Left forelimb (tissue), 1 donor: ENCODE results near the gene SF3B6.
"Not testable (repeated sequence)": the region's sequence is repeated elsewhere in the genome, so short reads cannot be mapped to it uniquely, and the experiment has no call there.

Experiments
- DNase-seq: peaks from one replicate; pipeline ENCODE4 v3.0.0-alpha.2; 2018; ENCODE audit warnings: low spot score

The SF3B6 gene

GRCh38 chr2:24093270-24093669, 17.1 kb upstream of the SF3B6 start:
- DNase-seq: not testable (repeated sequence)

DNA sequence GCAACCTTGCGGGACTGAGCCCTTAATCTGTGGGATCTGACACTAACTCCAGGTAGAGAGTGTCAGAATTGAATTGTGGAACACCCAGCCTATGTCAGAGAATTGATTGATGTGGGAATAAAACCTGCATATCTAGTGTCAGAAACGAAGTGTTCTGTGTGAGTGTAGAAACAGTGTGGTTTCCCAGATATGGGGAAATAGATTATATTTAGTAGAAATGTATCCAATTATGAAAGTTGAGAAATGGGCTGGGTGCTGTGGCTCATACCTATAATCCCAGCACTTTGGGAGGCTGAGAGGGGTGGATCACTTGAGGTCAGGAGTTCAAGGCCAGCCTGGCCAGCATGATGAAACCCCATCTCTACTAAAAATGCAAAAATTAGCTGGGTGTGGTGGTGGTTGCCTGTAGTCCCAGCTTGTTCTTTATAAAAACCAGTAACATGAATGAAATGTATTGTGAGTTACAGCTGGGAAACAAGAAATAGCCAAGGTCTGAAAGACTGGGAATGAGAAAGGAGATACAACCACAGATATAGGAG, 12.8 kb upstream of the SF3B6 start:
- DNase-seq: no peak

- DNase-seq: no peak
Measured at GRCh38 chr2:24087032-24087431, 10.9 kb upstream of the SF3B6 start.

- no peak for DNase-seq
Measured at GRCh38 chr2:24086241-24086640, 10.1 kb upstream of the SF3B6 start.

- no peak for DNase-seq
Measured at GRCh38 chr2:24085200-24085489, 9.0 kb upstream of the SF3B6 start.

DNA sequence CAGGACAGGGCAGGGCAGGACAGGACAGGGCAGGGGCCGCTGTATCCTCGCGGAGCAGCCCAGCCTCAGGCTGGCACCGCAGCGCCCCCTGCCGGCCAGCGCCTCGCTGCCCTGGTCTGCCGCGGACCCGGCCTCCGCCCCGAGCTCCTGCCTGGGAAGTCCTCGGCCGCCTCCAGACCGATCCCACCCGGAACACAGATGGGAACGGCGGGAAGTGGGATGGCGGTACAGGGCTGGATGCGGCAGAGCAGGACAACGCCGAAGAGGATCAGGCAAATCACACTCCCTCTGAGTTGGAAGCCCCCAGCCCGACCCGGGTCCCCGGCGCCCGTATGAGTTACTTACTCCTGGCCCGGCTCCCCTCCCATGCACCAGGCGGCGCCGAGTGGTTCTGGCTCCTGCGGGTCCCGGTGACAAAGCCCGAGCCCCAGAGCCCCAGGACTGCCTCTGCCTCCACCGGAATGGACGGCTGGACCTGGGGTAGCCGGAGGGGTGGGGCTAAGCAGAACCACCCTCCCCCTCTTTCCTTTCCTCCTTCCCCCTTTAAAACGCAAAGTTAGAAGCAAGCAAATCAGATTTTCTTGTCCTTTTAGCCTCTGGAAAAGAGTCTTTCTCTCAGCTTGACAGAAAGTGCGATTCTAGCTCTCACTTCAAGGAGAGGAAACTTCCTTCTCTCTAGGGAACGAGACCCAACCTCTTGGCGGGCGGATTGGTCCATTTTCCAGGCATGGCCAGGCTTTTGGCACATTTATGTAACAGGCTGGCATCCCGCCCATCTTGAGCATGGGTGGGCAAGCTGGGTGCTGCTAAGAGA, 8.5 kb upstream of the SF3B6 start, which contains the start of gene TP53I3:
Gene TP53I3 (minus strand): TSS at position 449 of the 814 bp plus-strand sequence. CDS start 508 bp downstream, outside the sequence.
- DNase-seq: peak; percentile 94

DNA sequence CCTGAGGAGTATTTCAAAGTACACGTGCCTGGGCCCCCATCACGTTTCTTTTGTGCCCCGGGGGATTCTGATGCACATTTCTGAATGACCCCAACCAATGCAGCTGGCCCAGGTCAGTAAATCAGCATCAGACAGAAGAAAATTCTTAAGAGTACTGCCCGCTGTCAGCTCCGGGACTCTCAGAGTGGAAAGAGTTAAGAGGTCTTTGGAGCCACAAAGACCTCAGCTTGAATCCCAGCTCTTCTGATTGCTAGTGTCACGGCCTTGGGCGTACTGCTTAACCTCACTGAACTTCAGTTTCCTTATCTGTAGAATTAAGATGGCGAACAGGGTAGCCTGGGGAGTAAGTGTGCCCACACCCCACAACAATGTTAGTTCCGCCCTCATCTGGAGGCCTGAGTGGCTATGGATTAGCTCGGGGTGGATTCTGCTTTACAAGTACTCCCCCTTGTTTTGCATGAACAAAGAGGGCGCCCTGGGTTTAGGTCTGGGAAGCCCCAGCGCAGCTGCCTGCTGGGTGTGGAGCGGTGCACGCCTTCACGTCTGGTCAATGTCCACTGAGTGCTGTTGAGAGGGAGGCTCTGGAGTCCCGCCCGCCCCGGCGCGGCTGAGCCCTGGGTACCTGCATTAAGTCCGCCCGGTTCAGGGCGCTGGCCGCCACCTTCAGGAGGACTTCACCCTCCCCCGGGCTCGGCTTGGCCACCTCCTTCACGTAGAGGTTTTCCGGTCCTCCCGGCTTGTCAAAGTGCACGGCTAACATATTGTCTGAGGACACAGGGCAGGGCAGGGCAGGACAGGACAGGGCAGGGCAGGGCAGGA, 7.7 kb upstream of the SF3B6 start:
- DNase-seq: peak; percentile 85

GRCh38 chr2:24082787-24083566, 6.9 kb upstream of the SF3B6 start:
- DNase-seq: no peak

DNA sequence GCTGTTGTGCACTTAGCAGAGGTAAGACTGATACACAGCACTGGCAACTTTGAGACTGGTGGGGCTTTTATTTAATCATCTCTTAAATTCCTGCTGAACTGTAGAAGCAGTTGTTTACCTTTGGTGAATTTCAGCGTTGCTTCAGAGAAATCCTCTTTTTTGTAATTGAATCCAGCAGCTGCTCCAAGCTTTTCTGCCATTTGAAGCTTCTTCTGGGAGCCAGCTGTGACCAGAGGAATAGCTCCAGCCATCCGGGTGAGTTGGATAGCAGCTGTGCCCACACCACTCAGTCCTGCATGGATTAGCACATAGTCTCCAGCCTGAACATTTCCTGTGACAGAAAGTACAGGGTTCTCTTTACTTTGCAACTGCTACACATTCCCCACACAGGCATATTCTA, 4.6 kb upstream of the SF3B6 start:
- DNase-seq: no peak

- DNase-seq: no peak
Measured at GRCh38 chr2:24077879-24078278, 1.8 kb upstream of the SF3B6 start.

DNA sequence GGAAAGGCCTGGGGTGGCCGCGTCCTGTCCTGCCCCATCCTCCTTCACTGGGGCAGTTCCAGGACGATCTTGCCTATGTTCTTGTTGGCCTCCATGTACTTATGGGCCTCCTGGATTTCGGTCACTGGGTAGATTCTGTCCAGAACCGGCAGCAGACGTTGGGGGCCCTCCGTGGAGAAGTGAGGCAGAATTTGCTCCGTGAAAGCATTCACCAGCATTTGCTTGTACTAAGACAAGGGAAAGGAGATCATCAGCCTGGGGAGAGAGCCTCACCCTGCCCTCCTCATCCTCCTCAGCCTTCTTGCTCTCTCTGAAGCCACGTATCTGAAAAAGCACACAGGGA, 1.4 kb upstream of the SF3B6 start:
- DNase-seq: no peak

DNA sequence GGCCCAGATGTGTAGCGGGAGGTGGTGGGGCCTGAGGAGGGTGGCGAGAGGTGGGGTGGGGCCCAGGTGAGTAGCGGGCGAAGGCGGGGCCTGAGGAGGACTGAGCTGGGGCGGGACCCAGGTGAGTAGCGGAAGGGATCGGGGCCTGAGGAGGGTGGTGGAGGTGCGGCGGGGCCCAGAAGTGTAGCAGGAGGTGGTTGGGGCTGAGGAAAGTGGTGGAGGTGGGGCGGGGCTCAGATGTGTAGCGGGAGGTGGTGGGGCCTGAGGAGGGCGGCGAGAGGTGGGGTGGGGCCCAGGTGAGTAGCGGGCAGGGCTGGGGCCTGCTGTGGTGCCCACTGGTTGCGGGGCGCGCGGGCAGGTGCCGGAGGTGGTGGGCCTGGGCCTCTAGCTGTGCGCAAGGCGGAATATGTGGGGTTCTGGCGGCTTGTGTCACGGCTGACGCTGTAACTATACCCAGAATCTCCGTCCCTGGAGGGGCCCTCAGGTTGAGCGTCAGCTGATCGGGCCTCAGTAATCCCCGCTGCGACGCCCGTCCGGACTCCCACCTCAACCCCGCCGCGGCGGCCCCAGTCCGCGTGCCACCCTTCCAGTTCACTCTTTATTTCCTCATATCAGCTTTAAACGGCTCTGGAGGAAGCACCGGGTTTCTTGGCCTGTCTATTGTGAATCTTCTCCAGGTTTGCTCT, 866 bp upstream of the SF3B6 start:
- DNase-seq: no peak

DNA sequence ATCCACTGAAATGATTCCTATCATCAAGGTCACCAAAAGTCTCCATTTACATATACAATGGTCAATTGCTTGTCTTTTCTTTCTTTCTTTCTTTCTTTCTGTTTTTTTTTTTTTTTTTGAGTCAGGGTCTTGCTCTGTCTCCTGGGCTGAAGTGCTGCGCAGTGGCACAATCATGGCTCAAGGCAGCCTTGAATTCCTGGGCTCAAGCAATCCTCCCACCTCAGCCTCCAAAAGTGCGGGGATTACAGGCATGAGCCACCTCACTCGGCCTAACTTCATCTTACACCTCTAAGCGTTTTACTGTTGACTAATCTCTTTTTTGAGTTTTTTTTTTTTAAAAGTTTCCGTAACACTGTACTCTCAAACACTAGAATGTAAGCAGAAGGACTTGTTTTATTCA, 867 bp downstream of the SF3B6 start:
- no peak for DNase-seq

DNA sequence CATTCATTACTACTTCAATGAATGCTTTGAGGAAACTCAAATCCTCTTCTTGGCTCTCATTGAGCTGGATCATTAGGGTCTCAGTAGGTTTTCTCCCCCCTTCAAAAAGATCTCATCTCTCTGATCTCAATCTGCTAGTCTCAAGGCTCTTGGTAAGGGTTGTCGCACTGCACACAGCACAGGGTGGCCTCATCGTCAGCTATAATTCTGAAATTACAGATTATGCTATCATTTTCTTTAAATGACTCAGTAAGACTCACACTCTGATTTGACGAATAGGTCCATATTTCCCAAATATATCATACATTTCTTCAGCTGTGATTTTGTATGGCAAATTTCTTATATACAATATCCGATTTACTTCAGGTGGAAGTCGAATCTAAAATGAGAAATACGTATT, 2.3 kb downstream of the SF3B6 start:
- no peak for DNase-seq

DNA sequence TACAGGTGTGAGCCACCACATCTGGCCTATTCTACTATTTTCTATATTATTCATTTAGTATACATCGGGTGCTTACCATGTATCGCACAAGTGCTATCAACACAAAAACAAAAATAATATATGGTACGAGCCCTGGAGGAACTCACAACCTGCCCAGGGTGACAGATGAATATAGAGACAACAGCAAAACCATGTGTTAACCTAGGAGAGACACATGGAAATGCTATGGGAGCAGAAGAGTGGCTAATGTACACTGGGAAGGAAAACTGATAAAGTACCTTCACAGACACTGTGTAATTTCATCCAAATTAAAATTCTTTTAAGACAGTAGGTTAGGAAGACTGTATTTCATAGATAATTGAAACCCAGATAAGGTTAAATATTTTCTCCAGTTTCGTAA, 3.9 kb downstream of the SF3B6 start:
- no peak for DNase-seq

DNA sequence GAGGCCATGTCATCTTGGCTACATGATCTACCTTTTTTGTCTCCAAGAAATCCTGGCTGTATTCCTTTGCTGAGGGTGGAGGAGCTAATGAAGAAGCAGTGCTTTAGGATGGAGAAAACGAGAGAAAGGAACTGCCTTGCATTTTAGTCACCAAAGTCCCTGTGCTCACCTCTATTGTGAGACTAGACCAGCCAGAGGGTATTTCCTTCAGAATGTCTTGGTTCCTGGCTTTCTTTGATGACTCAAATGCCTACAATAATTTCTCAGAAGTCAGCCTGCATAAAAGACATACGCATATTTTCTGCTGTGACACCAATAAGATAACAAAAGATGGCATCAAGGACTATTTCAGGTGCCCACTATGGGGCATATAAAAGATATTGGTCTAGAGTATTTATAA, 10.8 kb downstream of the SF3B6 start:
- no peak for DNase-seq

- DNase-seq: no peak
Measured at GRCh38 chr2:24058564-24059271, 17.4 kb downstream of the SF3B6 start.

DNA sequence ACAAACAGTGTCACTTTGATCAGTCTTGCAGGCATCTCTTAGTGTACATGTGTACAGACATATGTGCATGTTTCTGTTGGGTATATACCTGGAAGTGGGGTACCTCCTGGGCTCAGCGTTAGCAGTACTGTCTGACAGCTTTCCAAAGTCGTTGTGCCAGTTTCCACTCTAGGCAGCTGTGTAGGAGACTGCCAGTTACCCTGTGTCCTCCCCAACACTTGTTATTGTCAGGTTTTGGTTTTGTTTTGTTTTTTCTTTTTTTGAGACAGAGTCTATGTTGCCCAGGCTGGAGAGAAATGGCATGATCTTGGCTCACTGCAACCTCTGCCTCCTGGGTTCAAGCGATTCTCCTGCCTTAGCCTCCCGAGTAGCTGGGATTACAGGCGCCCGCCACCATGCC, 20.4 kb downstream of the SF3B6 start:
- DNase-seq: no peak

DNA sequence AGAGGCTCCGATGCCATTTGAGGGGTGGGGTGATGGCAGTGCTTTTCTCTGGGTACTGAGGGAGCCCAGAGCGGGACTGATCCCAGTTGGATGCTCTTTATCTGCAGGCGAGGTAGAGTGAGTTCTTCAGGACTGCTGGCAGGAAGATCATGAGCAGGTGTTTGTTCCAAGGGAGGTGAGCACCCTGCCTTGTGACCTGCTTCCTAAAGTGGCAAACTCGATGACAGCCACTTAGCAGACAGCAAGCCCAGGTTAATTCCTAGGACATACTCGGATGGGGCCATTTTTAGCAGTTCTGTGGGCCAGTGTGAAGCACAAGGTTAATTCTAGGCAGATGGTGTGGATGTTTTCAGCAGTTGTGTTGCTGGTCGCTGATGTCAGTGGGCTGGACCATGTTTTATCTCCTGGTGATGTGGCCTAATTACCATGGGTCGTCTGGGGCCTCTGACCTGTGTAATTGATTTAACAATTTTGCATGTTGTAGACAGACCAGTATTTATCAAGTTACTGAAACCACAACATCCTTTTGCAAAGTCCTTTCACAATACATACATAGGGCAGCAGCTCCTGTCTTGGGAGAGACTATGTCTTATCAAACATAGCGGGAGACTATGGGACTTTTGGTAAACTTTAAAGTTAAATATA, 21.6 kb downstream of the SF3B6 start:
- no peak for DNase-seq

DNA sequence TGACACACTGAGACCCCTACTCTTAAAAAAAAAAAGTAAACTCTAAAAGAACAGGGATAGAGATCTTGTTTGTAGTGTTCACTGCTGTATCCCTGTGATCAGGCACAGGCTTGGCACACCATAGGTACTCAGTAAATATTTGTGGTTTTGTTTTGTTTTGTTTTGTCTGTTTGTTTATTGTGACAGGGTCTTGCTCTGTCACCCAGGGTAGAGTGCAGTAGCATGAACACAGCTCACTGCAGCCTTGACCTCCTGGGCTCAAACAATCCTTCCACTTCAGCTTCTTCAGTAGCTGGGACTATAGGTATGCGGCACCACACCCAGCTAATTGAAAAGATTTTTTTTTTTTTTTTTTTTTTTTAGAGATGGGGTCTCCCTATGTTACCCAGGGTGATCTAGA, 23.2 kb downstream of the SF3B6 start:
- no peak for DNase-seq

DNA sequence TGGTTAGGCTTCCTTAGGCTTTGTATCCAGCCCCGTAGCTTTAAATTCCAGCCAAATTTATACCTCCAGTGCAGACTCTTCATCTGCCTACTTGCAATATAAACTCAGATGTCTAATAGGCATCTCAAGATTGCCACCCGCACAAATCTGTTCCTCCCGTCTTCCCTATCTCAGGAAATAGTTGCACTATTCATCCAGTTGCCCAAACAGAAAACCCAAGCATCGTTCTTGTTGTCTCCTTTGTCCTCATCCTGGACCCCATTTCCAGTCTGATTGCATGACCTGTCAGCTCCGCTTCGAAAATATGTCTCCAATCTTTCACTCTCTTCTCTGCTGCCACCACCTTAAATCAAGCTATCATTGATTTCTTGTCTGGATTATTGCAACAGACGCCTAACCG, 24.3 kb downstream of the SF3B6 start:
- no peak for DNase-seq
